GM12873 (cell line): ENCODE data around the gene LOXL1.

Experiments used
- TF ChIP-seq, protein P1 (sequence below): IDR thresholded peaks from 2 replicates; pipeline ENCODE4 v1.5.1; 2012; ENCODE audit warnings: low read depth, mild to moderate bottlenecking, moderate library complexity, low read length, control low read depth; ENCODE audit not compliant: insufficient read depth; ENCODE audit errors: missing control alignments

Gene LOXL1

DNA sequence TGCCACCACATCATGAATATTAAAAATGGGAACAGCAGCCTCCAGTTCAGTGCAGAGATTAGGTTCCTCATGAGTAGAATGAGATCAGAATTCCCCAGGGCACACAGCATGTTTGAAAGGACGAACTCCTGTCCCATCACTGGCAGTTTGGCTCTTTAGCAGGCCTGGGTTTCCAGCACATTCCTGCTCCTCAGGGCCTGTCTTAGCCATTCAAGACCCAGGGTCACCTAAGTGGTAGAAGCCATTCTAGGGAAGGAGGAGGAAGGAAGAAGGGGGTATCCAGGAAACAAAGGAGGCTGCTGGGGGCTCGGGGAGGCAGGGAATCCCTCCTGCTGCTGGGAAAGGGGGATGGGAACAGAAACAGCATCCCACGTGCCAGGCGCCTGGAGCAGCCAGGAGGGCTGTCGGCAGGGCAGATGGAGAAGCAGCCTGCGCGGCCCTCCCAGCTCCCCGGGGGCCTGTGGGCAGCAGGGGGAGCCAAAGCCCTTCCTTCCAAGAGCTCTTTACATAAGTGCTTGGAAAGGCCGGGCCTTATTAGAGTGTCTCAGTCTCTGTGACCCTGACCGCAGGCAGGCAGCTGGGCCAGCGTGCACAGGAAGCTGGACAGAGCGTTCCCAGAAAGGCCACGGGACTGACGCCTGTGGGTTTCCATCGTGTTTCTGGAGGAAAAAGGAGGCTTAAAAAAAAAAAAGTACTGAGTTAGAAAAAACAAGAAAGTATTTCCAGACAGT lies 24.7 kb downstream of the LOXL1 start:
- TF ChIP-seq, protein P1, sequence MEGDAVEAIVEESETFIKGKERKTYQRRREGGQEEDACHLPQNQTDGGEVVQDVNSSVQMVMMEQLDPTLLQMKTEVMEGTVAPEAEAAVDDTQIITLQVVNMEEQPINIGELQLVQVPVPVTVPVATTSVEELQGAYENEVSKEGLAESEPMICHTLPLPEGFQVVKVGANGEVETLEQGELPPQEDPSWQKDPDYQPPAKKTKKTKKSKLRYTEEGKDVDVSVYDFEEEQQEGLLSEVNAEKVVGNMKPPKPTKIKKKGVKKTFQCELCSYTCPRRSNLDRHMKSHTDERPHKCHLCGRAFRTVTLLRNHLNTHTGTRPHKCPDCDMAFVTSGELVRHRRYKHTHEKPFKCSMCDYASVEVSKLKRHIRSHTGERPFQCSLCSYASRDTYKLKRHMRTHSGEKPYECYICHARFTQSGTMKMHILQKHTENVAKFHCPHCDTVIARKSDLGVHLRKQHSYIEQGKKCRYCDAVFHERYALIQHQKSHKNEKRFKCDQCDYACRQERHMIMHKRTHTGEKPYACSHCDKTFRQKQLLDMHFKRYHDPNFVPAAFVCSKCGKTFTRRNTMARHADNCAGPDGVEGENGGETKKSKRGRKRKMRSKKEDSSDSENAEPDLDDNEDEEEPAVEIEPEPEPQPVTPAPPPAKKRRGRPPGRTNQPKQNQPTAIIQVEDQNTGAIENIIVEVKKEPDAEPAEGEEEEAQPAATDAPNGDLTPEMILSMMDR = peak; percentile 76

DNA sequence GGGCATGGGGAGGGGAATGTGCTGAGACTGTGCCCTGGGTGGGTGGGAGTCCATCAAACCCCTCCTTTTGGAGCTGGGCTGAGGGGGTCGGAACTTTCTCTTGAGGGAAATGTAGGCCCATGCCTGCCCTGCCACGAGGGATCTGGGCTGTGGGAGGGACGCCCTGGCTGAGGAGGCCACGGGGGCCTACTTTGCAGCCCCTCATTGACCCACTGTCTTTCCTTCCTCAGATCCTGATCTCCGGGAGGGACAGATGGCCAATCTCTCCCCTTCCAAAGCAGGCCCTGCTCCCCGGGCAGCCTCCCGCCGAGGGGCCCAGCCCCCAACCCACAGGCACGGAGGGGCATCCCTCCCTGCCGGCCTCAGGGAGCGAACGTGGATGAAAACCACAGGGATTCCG lies 25.3 kb downstream of the LOXL1 start:
- TF ChIP-seq, protein P1 = no peak

DNA sequence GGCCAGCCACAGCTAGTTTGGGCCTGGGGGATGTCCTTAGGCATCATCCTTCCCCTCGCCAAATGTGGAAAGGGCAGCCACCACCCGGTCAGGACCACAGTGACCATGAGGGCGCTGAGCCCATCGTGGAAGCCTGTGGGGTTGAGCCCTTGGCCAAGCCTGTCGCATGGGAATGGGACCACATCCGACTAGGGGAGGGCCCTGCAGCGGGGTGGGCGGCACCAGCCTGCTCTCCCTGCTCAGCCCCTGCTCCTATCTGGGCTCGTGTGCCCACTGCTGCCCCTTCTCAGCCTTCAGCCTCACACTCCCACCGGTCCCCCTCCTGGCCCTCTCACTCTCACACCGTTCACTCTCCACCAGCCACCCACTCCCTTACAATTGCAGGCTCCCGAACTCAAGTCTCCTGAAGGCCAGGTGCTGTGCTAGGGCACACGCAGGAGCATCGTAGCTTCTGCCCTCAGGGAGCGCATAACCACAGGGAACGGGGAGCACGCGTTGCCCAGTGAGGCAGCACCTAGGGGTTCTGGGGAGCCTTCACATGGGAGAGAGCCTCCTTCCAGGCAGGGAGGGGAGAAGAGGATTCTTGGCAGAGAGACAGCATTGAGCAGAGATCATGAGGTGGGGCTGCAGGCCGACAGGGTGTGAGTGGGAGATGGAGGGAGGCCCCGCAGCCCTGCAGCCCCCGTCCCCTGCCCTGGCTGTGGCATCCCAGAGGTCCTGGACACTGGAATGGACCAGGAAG lies 26.1 kb downstream of the LOXL1 start:
- TF ChIP-seq, protein P1 = no peak

DNA sequence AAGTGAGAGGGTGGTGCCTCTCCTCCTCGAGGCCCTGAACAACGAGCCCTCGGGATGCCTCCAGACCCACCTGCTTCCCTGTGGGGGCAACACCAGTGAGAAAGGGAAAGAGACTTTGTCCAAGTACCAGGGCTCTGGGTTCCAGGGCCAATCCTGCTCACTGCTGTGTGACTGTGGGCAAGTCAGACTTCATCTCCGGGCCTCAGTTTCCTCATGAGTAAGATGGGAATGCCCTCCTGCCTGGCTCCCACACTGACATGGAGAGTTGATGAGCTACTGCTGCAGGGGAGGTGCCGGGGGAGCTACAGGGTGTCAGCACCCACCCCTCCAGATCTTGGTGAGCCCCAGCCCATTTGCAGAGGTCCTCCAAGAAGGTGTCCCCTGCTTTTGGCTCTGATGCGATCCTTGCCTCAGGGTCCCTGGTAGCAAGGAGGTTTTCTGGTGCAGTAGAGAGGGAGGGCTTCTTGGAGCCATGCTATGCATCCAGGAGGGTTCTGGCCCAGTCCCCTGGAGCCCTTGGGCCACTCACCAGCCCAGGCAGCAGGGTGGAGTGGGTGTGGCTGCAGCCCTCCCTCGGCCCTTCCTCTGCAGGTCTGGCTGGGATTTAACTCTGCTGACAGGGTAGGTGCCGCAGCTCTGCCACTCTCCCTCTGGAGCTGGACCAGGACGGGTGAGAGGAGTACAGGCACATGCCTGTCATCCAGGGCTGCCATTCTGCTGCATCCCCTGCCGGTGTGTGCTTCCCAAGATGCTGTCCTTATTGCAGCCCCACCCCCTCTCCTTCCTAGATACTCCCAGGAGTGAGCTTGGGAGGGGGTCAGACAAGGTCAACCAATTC lies 26.9 kb downstream of the LOXL1 start:
- TF ChIP-seq, protein P1 = no peak

DNA sequence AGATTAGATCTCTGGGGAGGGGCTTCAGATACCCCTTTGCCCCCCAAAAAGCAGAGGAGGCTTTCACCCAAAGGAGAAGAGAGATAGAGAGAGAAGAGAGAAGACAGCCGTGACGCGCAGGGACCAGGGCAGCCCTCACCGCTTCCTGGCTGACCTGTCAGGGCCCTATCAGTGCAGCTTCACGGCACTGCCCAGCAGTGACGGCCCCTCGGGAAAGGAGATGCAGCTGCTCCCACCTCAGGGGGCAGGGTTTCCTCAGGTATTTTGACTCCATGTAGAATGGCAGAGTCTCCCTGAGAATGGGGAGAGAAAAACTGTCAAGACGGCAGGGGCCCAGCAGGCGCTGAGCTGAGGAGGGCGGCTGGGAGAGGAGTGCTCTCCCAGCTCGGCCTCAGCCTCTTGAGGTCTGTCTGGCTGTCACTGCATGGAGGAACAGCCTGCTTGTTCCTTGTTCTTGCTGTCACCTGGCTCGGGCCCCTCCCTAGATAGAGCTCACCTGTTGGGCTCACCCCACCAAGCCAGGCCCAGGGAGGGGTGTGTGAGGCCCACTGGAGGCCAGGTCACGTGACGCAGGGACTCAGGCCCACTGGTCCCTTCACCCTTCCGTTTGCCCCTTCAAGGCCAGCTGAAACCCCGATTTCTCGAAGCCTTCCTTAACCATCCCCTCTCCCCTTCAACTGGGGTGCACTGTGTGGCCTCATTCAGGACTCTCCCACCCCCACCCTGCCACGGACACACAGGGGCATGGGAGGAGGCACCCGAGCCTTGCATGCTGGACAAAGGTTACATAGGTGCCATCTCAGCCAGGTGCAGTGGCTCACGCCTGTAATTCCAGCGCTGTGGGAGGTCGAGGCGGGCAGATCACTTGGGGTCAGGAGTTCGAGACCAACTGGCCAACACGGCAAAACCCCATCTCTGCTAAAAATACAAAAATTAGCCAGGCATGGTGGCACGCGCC lies 28.2 kb downstream of the LOXL1 start:
- TF ChIP-seq, protein P1 = no peak

DNA sequence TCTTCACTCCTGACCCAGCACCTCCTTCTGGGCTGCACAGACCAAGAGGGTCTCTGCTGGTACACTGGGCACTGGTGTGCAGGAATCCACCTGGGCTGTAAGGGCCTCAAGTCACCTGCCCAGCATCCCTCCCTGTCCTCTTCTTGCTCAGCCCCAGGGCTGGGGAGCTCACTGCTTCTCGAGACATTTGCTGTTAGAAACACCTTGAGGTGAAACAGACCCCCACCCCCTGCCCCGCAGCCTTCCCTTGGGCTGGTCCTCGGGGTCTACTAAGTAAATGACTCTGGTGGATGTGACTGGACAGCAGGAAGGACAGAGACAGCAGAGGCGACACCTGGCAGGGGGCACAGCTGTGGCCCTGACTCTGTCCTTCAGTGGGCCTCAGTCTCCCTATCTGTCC lies 29.1 kb downstream of the LOXL1 start:
- TF ChIP-seq, protein P1 = no peak
